H9 (cell line): ENCODE results near the gene ZNF213. TPM values are rescaled to one million over a fixed set of nuclear protein-coding genes. Genes with fewer than 3 reads are reported as not detected.
"Not testable (repeated sequence)": the region's sequence is repeated elsewhere in the genome, so short reads cannot be mapped to it uniquely, and the experiment has no call there.

ENCODE experiments used
- DNase-seq: peaks from one replicate; pipeline ENCODE4 v3.0.0-alpha.2; 2017
- H2AFZ ChIP-seq: one replicate; pipeline ENCODE4 v1.6.1; 2013; ENCODE audit warnings: mild to moderate bottlenecking, low read length, control low read depth, moderate library complexity
- H2AK5ac ChIP-seq: 2 replicates; pipeline ENCODE4 v1.6.1; 2013; ENCODE audit warnings: low read length, control low read depth, mixed read lengths; ENCODE audit not compliant: insufficient read length
- H2BK120ac ChIP-seq: one replicate; pipeline ENCODE4 v1.6.1; 2013; ENCODE audit warnings: low read depth, mild to moderate bottlenecking, low read length, control low read depth, inconsistent platforms; ENCODE audit not compliant: poor library complexity, severe bottlenecking
- H2BK12ac ChIP-seq: 2 replicates; pipeline ENCODE4 v1.6.1; 2013; ENCODE audit warnings: low read length, control low read depth, mixed read lengths, low read depth; ENCODE audit not compliant: insufficient read length
- H2BK15ac ChIP-seq: 2 replicates; pipeline ENCODE4 v1.6.1; 2013; ENCODE audit warnings: low read depth, low read length, control low read depth
- H2BK20ac ChIP-seq: one replicate; pipeline ENCODE4 v1.6.1; 2013; ENCODE audit warnings: low read depth, mild to moderate bottlenecking, low read length, control low read depth, inconsistent platforms; ENCODE audit not compliant: poor library complexity, severe bottlenecking
- H2BK5ac ChIP-seq: 2 replicates; pipeline ENCODE4 v1.6.1; 2013; ENCODE audit warnings: low read length, control low read depth, mixed read lengths; ENCODE audit not compliant: insufficient read length
- H3K14ac ChIP-seq: 2 replicates; pipeline ENCODE4 v1.6.1; 2013; ENCODE audit warnings: low read length, control low read depth; ENCODE audit not compliant: insufficient read depth
- H3K18ac ChIP-seq: 2 replicates; pipeline ENCODE4 v1.6.1; 2013; ENCODE audit warnings: low read depth, mild to moderate bottlenecking, mixed read lengths, low read length, control low read depth; ENCODE audit not compliant: insufficient read length
- H3K23ac ChIP-seq: 2 replicates; pipeline ENCODE4 v1.6.1; 2013; ENCODE audit warnings: low read length, control low read depth, mixed read lengths, low read depth; ENCODE audit not compliant: insufficient read length
- H3K23me2 ChIP-seq: 2 replicates; pipeline ENCODE4 v1.6.1; 2013; ENCODE audit warnings: low read depth, mild to moderate bottlenecking, mixed read lengths, low read length, control low read depth; ENCODE audit not compliant: insufficient read length, poor library complexity, severe bottlenecking
- H3K27ac ChIP-seq: 2 replicates; pipeline ENCODE4 v1.5.1; 2013; ENCODE audit warnings: low read length, control low read depth, mixed read lengths, low read depth; ENCODE audit not compliant: insufficient read length
- H3K27me3 ChIP-seq: 2 replicates; pipeline ENCODE4 v1.6.1; 2013; ENCODE audit warnings: low read length, control low read depth, inconsistent platforms; ENCODE audit not compliant: insufficient read depth
- H3K4ac ChIP-seq: 2 replicates; pipeline ENCODE4 v1.6.1; 2013; ENCODE audit warnings: low read depth, mild to moderate bottlenecking, control low read depth, inconsistent platforms, low read length, moderate library complexity
- H3K4me1 ChIP-seq: 2 replicates; pipeline ENCODE4 v1.6.1; 2013; ENCODE audit warnings: low read length, control low read depth, inconsistent platforms; ENCODE audit not compliant: insufficient read depth
- H3K4me2 ChIP-seq: 2 replicates; pipeline ENCODE4 v1.6.1; 2013; ENCODE audit warnings: low read length, control low read depth, mixed read lengths; ENCODE audit not compliant: insufficient read length, insufficient read depth
- H3K56ac ChIP-seq: 2 replicates; pipeline ENCODE4 v1.6.1; 2013; ENCODE audit warnings: low read depth, mild to moderate bottlenecking, mixed read lengths, low read length, control low read depth; ENCODE audit not compliant: insufficient read length
- H3K79me1 ChIP-seq: 2 replicates; pipeline ENCODE4 v1.6.1; 2013; ENCODE audit warnings: low read depth, mild to moderate bottlenecking, moderate library complexity, low read length, control low read depth, inconsistent platforms; ENCODE audit not compliant: insufficient read depth, poor library complexity, severe bottlenecking
- H3K79me2 ChIP-seq: 2 replicates; pipeline ENCODE4 v1.6.1; 2013; ENCODE audit warnings: low read length, control low read depth, inconsistent platforms; ENCODE audit not compliant: insufficient read depth
- H3K9ac ChIP-seq: 2 replicates; pipeline ENCODE4 v1.6.1; 2013; ENCODE audit warnings: low read length, control low read depth, mixed read lengths; ENCODE audit not compliant: insufficient read length; ENCODE audit errors: extremely low read depth
- H3K9me3 ChIP-seq: one replicate; pipeline ENCODE4 v1.6.1; 2013; ENCODE audit warnings: low read depth, low read length, inconsistent platforms; ENCODE audit not compliant: control insufficient read depth
- H3T11ph ChIP-seq: one replicate; pipeline ENCODE4 v1.6.1; 2013; ENCODE audit warnings: mild to moderate bottlenecking, low read length, control low read depth, inconsistent platforms
- H4K20me1 ChIP-seq: one replicate; pipeline ENCODE4 v1.6.1; 2013; ENCODE audit not compliant: control insufficient read depth, insufficient read length, insufficient read depth
- H4K5ac ChIP-seq: 2 replicates; pipeline ENCODE4 v1.6.1; 2013; ENCODE audit warnings: low read depth, mild to moderate bottlenecking, mixed read lengths, low read length, control low read depth; ENCODE audit not compliant: insufficient read length
- H4K8ac ChIP-seq: replicated peaks from 2 replicates; pipeline ENCODE4 v1.6.1; 2013; ENCODE audit warnings: low read length, control low read depth, mixed read lengths, low read depth; ENCODE audit not compliant: insufficient read length
- H4K91ac ChIP-seq: 2 replicates; pipeline ENCODE4 v1.6.1; 2013; ENCODE audit warnings: low read depth, mild to moderate bottlenecking, moderate library complexity, mixed read lengths, low read length, control low read depth; ENCODE audit not compliant: insufficient read length
- H3K27ac Mint-ChIP-seq, 3 experiments: 2 replicates in 2 of 3; 3 replicates in 1 of 3; pipeline ENCODE4 v1.8.0; 2020 to 2021; ENCODE audit warnings: mixed read lengths in 3 of 3, mild to moderate bottlenecking in 1 of 3, moderate library complexity in 1 of 3
- H3K27me3 Mint-ChIP-seq: 2 replicates; pipeline ENCODE4 v1.8.0; 2021; ENCODE audit warnings: low read depth, mild to moderate bottlenecking, moderate library complexity, mixed read lengths
- H3K36me3 Mint-ChIP-seq, 3 experiments: 2 replicates in 2 of 3; 3 replicates in 1 of 3; pipeline ENCODE4 v1.8.0; 2020 to 2021; ENCODE audit warnings: low read depth in 3 of 3, mixed read lengths in 3 of 3; ENCODE audit not compliant: insufficient read depth in 1 of 3
- H3K4me1 Mint-ChIP-seq, 2 experiments: 2 replicates each; pipeline ENCODE4 v1.8.0; 2020; ENCODE audit warnings: mixed read lengths in 2 of 2
- H3K4me3 Mint-ChIP-seq, 2 experiments: 2 replicates in 1 of 2; 3 replicates in 1 of 2; pipeline ENCODE4 v1.8.0; 2020 to 2021; ENCODE audit warnings: mild to moderate bottlenecking in 2 of 2, mixed read lengths in 2 of 2, moderate library complexity in 1 of 2
- H3K9me3 Mint-ChIP-seq, 2 experiments: 2 replicates in 1 of 2; 3 replicates in 1 of 2; pipeline ENCODE4 v1.8.0; 2020; ENCODE audit warnings: mild to moderate bottlenecking in 2 of 2, mixed read lengths in 2 of 2, moderate library complexity in 1 of 2
- CTCF ChIP-seq: fragments of 200-600 bp; sonication (generic); conservative IDR thresholded peaks from 3 replicates; pipeline ENCODE4 v1.8.0; 2021; ENCODE audit warnings: antibody characterized with exemption, mild to moderate bottlenecking
- WGBS: extraction: QIAGEN DNeasy Blood & Tissue Kit; methylation state at CpG from one replicate; pipeline ENCODE4 v1.1.7; 2013; ENCODE audit warnings: missing lambda C conversion rate, low lambda C conversion rate, mixed read lengths; ENCODE audit not compliant: insufficient read length; ENCODE audit errors: extremely low coverage; 5-methylcytosine and 5-hydroxymethylcytosine counted together
- total RNA-seq: library from RNA; stranded (reverse); gene quantifications from 2 replicates; pipeline ENCODE4 v1.2.1, GENCODE V29; 2021

Gene ZNF213
- total RNA-seq, 1 experiment from 2014 or later: 6.4 TPM

- no peaks in the 10 kb centered on the region for H3K79me1 ChIP-seq
- H2AK5ac ChIP-seq: no peak overlapping the region
- H2BK12ac ChIP-seq: no peak overlapping the region
- H3K27me3 ChIP-seq: no peaks in the 10 kb centered on the region
- WGBS: no CpG with 5 or more reads among the region's 1 CpG
- H3K9me3 Mint-ChIP-seq: no peaks in the 10 kb centered on the region
- peaks cover 15% of the 10 kb centered on the region for H3K27me3 Mint-ChIP-seq
- TF ChIP-seq CTCF: no peak
- H4K5ac ChIP-seq: no peak overlapping the region
- H2BK120ac ChIP-seq: no peak overlapping the region
- H2BK15ac ChIP-seq: no peak overlapping the region
- no peak overlapping the region for H3T11ph ChIP-seq
- peaks cover 7 to 8% of the 10 kb centered on the region in 2 experiments for H3K4me1 Mint-ChIP-seq
- no peak overlapping the region for H3K4me2 ChIP-seq
- H3K4me1 ChIP-seq: no peaks in the 10 kb centered on the region
- H2BK20ac ChIP-seq: no peak overlapping the region
- no peaks in the 10 kb centered on the region for H3K36me3 Mint-ChIP-seq
- H3K27ac ChIP-seq: no peak overlapping the region
- no peak overlapping the region for H3K4ac ChIP-seq
- no peak for DNase-seq
- H3K23ac ChIP-seq: no peak overlapping the region
- no peak overlapping the region for H3K9ac ChIP-seq
- H3K27ac Mint-ChIP-seq: no peak overlapping the region
- no peaks in the 10 kb centered on the region for H3K79me2 ChIP-seq
- H3K23me2 ChIP-seq: peaks cover 9% of the 10 kb centered on the region
- no peak overlapping the region for H4K8ac ChIP-seq
- H2BK5ac ChIP-seq: no peak overlapping the region
- no peak overlapping the region for H2AFZ ChIP-seq
- no peak overlapping the region; a peak in 1 of 5 replicates for H3K4me3 Mint-ChIP-seq
- H4K91ac ChIP-seq: no peak overlapping the region
- H3K9me3 ChIP-seq: no peaks in the 10 kb centered on the region
- H3K18ac ChIP-seq: no peak overlapping the region
- H3K56ac ChIP-seq: no peak overlapping the region
- no peaks in the 10 kb centered on the region for H4K20me1 ChIP-seq
- H3K14ac ChIP-seq: no peak overlapping the region
Measured at GRCh38 chr16:3166505-3166886, 31.7 kb downstream of the ZNF213 start.

GRCh38 chr16:3168729-3169128, 33.9 kb downstream of the ZNF213 start:
- not testable (repeated sequence) for H3T11ph ChIP-seq, H2BK120ac ChIP-seq, H3K79me1 ChIP-seq, H3K23me2 ChIP-seq, DNase-seq, H4K20me1 ChIP-seq, H3K4me2 ChIP-seq, H2AFZ ChIP-seq, H3K14ac ChIP-seq, H3K23ac ChIP-seq, H3K56ac ChIP-seq, H3K4me1 ChIP-seq, H3K9me3 Mint-ChIP-seq, H3K27ac Mint-ChIP-seq, H2BK12ac ChIP-seq, H2BK15ac ChIP-seq, H3K27ac ChIP-seq, H3K18ac ChIP-seq, H2BK5ac ChIP-seq, H3K79me2 ChIP-seq, H3K36me3 Mint-ChIP-seq, H4K91ac ChIP-seq, H3K4me3 Mint-ChIP-seq, H4K8ac ChIP-seq, H3K4ac ChIP-seq, H2BK20ac ChIP-seq, H2AK5ac ChIP-seq, H3K9ac ChIP-seq, H3K9me3 ChIP-seq, H3K27me3 ChIP-seq, H4K5ac ChIP-seq
- WGBS: no CpG with 5 or more reads among the region's 7 CpGs
- H3K4me1 Mint-ChIP-seq: peaks cover 11 to 13% of the 10 kb centered on the region in 2 experiments
- H3K27me3 Mint-ChIP-seq: peaks cover 25% of the 10 kb centered on the region
